AG09319 (cell line): ENCODE results near the gene LENG9.
"Not testable (repeated sequence)": the region's sequence is repeated elsewhere in the genome, so short reads cannot be mapped to it uniquely, and the experiment has no call there.

Source experiments
- DNase-seq: peaks from one replicate; pipeline ENCODE4 v3.0.0-alpha.2; 2010; ENCODE audit warnings: low read depth; ENCODE audit errors: extremely low read depth
- TF ChIP-seq, protein P1 (sequence below): IDR thresholded peaks from 2 replicates; pipeline ENCODE4 v1.5.1; 2011; ENCODE audit warnings: low read depth, mild to moderate bottlenecking, inconsistent platforms, low read length, moderate library complexity

LENG9 gene

DNA sequence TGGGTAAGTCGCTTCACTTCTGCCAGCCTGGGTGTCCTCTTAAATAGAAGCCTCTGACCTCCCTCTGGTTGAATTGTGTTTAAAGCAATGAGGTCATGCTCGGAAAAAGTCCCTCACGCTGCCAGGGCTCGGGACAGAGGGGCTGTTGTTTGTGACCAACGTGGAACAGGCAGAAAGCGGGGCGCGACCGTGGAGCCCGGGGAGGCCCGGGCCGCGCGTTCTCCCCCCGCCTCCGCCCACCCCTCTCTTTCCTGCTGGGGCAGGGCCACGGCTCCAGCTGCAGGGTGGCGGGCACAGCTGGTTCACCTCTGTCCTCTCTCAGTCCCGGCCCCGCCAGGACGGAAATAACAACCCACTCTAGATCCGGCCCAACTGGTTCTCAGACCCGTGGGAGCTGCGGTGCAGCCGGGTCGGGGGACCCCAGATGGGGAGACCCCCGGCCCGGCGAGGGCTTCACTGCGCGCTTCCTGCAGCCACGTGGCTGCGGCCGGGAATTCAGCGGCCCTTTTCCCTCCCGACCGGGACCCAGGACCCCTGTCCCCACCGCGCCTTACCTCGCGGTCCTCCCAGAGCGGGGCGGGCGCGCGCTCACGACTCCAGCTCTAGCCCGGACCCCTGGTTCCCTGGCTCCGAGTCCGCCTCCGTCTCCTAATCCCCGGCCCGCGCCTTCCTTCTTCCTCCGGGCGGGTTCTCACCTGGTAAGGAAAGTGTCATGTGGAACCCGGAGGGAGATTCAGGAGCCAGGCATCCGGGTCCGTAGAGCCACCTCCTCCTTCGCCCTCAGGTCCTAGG lies 7.6 kb upstream of the LENG9 start:
- TF ChIP-seq, protein P1, sequence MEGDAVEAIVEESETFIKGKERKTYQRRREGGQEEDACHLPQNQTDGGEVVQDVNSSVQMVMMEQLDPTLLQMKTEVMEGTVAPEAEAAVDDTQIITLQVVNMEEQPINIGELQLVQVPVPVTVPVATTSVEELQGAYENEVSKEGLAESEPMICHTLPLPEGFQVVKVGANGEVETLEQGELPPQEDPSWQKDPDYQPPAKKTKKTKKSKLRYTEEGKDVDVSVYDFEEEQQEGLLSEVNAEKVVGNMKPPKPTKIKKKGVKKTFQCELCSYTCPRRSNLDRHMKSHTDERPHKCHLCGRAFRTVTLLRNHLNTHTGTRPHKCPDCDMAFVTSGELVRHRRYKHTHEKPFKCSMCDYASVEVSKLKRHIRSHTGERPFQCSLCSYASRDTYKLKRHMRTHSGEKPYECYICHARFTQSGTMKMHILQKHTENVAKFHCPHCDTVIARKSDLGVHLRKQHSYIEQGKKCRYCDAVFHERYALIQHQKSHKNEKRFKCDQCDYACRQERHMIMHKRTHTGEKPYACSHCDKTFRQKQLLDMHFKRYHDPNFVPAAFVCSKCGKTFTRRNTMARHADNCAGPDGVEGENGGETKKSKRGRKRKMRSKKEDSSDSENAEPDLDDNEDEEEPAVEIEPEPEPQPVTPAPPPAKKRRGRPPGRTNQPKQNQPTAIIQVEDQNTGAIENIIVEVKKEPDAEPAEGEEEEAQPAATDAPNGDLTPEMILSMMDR, result no peak
- no peak for DNase-seq

GRCh38 chr19:54470276-54470887 lies 6.8 kb upstream of the LENG9 start:
- DNase-seq, result no peak
- TF ChIP-seq, protein P1, result no peak

DNA sequence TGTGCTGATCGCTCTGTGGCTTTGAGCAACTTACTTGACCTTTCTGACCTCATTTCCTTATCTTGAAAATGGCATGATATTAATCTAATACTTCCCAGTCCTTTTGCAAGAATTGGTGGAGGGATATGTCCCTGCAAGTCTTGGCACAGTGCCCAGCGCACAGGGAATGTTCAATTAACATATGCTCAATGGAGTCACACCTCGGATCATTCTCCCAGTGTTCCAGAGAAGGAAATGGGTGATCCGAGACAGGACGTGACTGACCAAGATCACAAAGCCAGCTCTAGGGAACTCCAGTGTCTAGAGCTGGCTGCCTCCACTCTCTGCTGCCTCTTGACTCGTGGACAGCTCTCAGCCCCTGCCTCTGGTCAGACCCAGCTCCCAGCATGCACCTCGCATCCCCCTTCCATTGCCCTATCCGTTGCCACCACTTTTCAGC lies 5.9 kb upstream of the LENG9 start:
- TF ChIP-seq, protein P1, result no peak
- no peak for DNase-seq

- not testable (repeated sequence) for DNase-seq
Observed at GRCh38 chr19:54466110-54466480, 2.5 kb upstream of the LENG9 start.

- TF ChIP-seq, protein P1, result no peak
- no peak for DNase-seq
Observed at GRCh38 chr19:54465426-54466109, 2.0 kb upstream of the LENG9 start.

- TF ChIP-seq, protein P1, result no peak
- no peak for DNase-seq
Observed at GRCh38 chr19:54464630-54465425, 1.2 kb upstream of the LENG9 start.

- TF ChIP-seq, protein P1, result no peak
- no peak for DNase-seq
Observed at GRCh38 chr19:54464044-54464629, 559 bp upstream of the LENG9 start.
